Measurements from ENCODE around the gene SLITRK2. TPM values are rescaled to one million over a fixed set of nuclear protein-coding genes. Genes with fewer than 3 reads are reported as not detected.

SLITRK2 gene, protein sequence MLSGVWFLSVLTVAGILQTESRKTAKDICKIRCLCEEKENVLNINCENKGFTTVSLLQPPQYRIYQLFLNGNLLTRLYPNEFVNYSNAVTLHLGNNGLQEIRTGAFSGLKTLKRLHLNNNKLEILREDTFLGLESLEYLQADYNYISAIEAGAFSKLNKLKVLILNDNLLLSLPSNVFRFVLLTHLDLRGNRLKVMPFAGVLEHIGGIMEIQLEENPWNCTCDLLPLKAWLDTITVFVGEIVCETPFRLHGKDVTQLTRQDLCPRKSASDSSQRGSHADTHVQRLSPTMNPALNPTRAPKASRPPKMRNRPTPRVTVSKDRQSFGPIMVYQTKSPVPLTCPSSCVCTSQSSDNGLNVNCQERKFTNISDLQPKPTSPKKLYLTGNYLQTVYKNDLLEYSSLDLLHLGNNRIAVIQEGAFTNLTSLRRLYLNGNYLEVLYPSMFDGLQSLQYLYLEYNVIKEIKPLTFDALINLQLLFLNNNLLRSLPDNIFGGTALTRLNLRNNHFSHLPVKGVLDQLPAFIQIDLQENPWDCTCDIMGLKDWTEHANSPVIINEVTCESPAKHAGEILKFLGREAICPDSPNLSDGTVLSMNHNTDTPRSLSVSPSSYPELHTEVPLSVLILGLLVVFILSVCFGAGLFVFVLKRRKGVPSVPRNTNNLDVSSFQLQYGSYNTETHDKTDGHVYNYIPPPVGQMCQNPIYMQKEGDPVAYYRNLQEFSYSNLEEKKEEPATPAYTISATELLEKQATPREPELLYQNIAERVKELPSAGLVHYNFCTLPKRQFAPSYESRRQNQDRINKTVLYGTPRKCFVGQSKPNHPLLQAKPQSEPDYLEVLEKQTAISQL
- total RNA-seq: not detected

GRCh38 chrX:145817331-145818185 is at the start of gene SLITRK2:
Gene SLITRK2 (plus strand): TSS chrX:145817829. CDS start chrX:145822426, 4,597 bp downstream.
- Mint-ChIP-seq H3K36me3 (no peaks in the 10 kb centered on the region), H3K4me1 (no peaks in the 10 kb centered on the region), H3K27ac (peak within 1 kb of the TSS; percentile 30), H3K4me3 (no peak within 1 kb of the TSS), H3K27me3 (peaks cover 17% of the 10 kb centered on the region), H3K9me3 (no peaks in the 10 kb centered on the region)
- no peak for DNase-seq
- POLR2A ChIA-PET: no interaction called here
- no peak for ATAC-seq (ENCODE audit: low read depth)

DNA sequence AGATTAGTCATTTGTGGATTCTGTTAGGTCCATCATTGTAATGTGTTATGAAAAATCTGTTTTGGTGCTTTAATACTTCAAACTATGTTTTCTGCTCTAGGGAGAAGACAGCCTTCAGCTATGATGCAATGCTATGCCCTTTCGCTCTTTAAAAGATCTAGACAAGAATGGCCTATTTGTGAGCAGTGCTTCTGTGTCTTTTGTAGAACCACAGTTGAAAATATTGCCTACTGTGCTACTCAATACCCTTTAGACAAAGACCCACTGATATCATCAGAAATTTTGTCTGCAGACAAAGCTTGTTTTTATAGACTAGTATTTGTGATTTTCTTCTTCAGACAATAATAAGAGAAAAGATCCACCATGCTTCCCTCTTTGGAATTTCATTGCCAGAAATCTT is 44.6 kb upstream of the SLITRK2 start:
- no peaks in the 10 kb centered on the region for H3K36me3 Mint-ChIP-seq
- ATAC-seq (ENCODE audit: low read depth) (no peak), DNase-seq (no peak)
- no peaks in the 10 kb centered on the region for H3K4me1 Mint-ChIP-seq
- POLR2A ChIA-PET: no interaction called here
- H3K4me3 Mint-ChIP-seq: no peak overlapping the region
- peaks cover 2% of the 10 kb centered on the region for H3K9me3 Mint-ChIP-seq
- H3K27me3 Mint-ChIP-seq: no peaks in the 10 kb centered on the region
- H3K27ac Mint-ChIP-seq: no peak overlapping the region

- no peak for DNase-seq
- no peak for ATAC-seq (ENCODE audit: low read depth)
- POLR2A ChIA-PET: no interaction called here
- no peaks in the 10 kb centered on the region for H3K27me3 Mint-ChIP-seq
- no peak overlapping the region for H3K4me3 Mint-ChIP-seq
- no peaks in the 10 kb centered on the region for H3K36me3 Mint-ChIP-seq
- H3K4me1 Mint-ChIP-seq: no peaks in the 10 kb centered on the region
- no peaks in the 10 kb centered on the region for H3K9me3 Mint-ChIP-seq
- no peak overlapping the region for H3K27ac Mint-ChIP-seq
Observed at GRCh38 chrX:145792281-145792680, 25.3 kb upstream of the SLITRK2 start.

- Mint-ChIP-seq H3K27ac (no peak overlapping the region), H3K9me3 (no peaks in the 10 kb centered on the region), H3K36me3 (no peaks in the 10 kb centered on the region), H3K27me3 (no peaks in the 10 kb centered on the region), H3K4me1 (no peaks in the 10 kb centered on the region), H3K4me3 (no peak overlapping the region)
- POLR2A ChIA-PET: no interaction called here
- DNase-seq (no peak), ATAC-seq (ENCODE audit: low read depth) (no peak)
Observed at GRCh38 chrX:145803508-145803907, 14.1 kb upstream of the SLITRK2 start.

DNA sequence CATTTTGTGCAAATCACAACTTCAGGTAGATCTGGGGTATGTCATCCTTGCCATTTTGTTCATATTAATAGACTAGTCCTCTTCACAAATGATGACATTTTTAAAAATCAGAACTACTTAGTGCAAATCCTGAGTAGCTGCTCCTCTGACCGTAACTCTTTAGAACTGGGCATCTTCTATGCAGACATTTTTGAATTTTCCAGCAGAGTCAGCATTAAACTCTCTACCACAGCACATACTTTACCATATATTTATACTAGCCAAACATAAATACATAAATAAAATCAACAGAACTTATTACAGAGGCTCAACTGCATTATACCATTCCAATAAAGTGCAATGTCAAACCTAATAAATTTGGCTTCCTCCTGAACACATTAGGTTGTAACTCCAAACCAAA is 4.5 kb upstream of the SLITRK2 start:
- H3K27ac Mint-ChIP-seq: no peak overlapping the region
- no peaks in the 10 kb centered on the region for H3K4me1 Mint-ChIP-seq
- DNase-seq (no peak), ATAC-seq (ENCODE audit: low read depth) (no peak)
- H3K9me3 Mint-ChIP-seq: no peaks in the 10 kb centered on the region
- H3K27me3 Mint-ChIP-seq: peaks cover 5% of the 10 kb centered on the region
- no peak overlapping the region for H3K4me3 Mint-ChIP-seq
- no peaks in the 10 kb centered on the region for H3K36me3 Mint-ChIP-seq
- POLR2A ChIA-PET: no interaction called here

DNA sequence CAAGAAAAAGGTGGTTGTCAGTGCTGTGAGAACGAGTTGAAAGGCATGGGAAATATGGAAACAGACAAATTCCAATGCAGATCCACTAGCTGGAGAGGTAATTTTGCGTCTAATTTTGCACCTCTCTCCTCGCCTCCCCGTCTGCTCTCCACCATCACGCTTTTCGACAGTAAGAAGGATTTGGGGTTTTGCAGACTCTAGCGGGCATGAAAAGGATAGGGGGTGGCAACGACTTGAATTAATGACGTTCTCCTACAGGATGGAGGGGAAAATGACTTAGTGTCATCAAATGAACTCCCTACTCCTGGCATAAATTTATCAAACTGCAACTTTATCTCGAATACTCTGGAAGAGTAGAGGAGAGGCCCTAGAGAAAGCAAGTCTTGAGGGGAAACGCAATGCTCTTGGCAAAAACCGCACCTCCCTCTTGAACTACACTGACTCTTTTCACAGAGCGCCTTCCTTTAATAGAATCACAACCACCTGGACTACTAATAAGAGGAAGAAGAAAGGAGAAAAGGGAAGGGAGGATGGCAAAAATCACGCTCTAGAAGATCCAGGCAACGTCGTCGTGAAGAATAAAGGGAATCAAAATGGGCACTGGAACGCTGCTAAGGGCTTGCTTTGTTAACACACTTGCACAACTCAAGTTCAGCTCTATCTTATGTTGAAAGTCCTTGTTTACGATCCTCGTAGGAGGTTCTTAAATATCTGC is 871 bp upstream of the SLITRK2 start:
- H3K27me3 Mint-ChIP-seq: peaks cover 14% of the 10 kb centered on the region
- H3K4me3 Mint-ChIP-seq: no peak overlapping the region
- no peaks in the 10 kb centered on the region for H3K9me3 Mint-ChIP-seq
- DNase-seq (no peak), ATAC-seq (ENCODE audit: low read depth) (no peak)
- no peaks in the 10 kb centered on the region for H3K36me3 Mint-ChIP-seq
- POLR2A ChIA-PET: no interaction called here
- peak overlapping the region; percentile 30 for H3K27ac Mint-ChIP-seq
- no peaks in the 10 kb centered on the region for H3K4me1 Mint-ChIP-seq

- H3K4me1 Mint-ChIP-seq: no peaks in the 10 kb centered on the region
- no peak for ATAC-seq (ENCODE audit: low read depth)
- H3K36me3 Mint-ChIP-seq: no peaks in the 10 kb centered on the region
- no peak for DNase-seq
- no peaks in the 10 kb centered on the region for H3K9me3 Mint-ChIP-seq
- no peak overlapping the region for H3K27ac Mint-ChIP-seq
- H3K27me3 Mint-ChIP-seq: peaks cover 17% of the 10 kb centered on the region
- POLR2A ChIA-PET: no interaction called here
- H3K4me3 Mint-ChIP-seq: peak overlapping the region; percentile 15
Observed at GRCh38 chrX:145818186-145819113, 821 bp downstream of the SLITRK2 start.

- Mint-ChIP-seq H3K27ac (no peak overlapping the region), H3K9me3 (no peaks in the 10 kb centered on the region), H3K27me3 (peaks cover 17% of the 10 kb centered on the region), H3K4me1 (no peaks in the 10 kb centered on the region), H3K36me3 (no peaks in the 10 kb centered on the region), H3K4me3 (no peak overlapping the region)
- ATAC-seq (ENCODE audit: low read depth): no peak
- POLR2A ChIA-PET: no interaction called here
- DNase-seq: no peak
Observed at GRCh38 chrX:145820825-145821224, 3.2 kb downstream of the SLITRK2 start.

GRCh38 chrX:145821291-145821897 is 3.8 kb downstream of the SLITRK2 start:
- Mint-ChIP-seq H3K27me3 (peaks cover 17% of the 10 kb centered on the region), H3K27ac (no peak overlapping the region), H3K4me1 (no peaks in the 10 kb centered on the region), H3K4me3 (no peak overlapping the region), H3K9me3 (no peaks in the 10 kb centered on the region), H3K36me3 (no peaks in the 10 kb centered on the region)
- ATAC-seq (ENCODE audit: low read depth): no peak
- POLR2A ChIA-PET: no interaction called here
- DNase-seq: no peak

- Mint-ChIP-seq H3K27me3 (peaks cover 16% of the 10 kb centered on the region), H3K36me3 (no peaks in the 10 kb centered on the region), H3K4me3 (no peak overlapping the region), H3K27ac (no peak overlapping the region), H3K4me1 (no peaks in the 10 kb centered on the region), H3K9me3 (no peaks in the 10 kb centered on the region)
- POLR2A ChIA-PET: no interaction called here
- no peak for ATAC-seq (ENCODE audit: low read depth)
- DNase-seq: no peak
Observed at GRCh38 chrX:145821898-145822571, 4.4 kb downstream of the SLITRK2 start.

- H3K27ac Mint-ChIP-seq: no peak overlapping the region
- DNase-seq: no peak
- no peaks in the 10 kb centered on the region for H3K4me1 Mint-ChIP-seq
- no peaks in the 10 kb centered on the region for H3K9me3 Mint-ChIP-seq
- no peak overlapping the region for H3K4me3 Mint-ChIP-seq
- peaks cover 13% of the 10 kb centered on the region for H3K27me3 Mint-ChIP-seq
- POLR2A ChIA-PET: no interaction called here
- ATAC-seq (ENCODE audit: low read depth): no peak
- no peaks in the 10 kb centered on the region for H3K36me3 Mint-ChIP-seq
Observed at GRCh38 chrX:145823132-145823531, 5.5 kb downstream of the SLITRK2 start.

Measured in activated naive CD8-positive, alpha-beta T cell treated with anti-CD3 and anti-CD28 coated beads, Interleukin-2, amount 10 ng/mL, durations not matched to agents 7 days and 5 days (primary cell).